HuH-7.5 (cell line): ENCODE results near the gene NPSR1.

Source experiments
- DNase-seq: peaks from one replicate; pipeline ENCODE4 v3.0.0; 2011; ENCODE audit warnings: low spot score

NPSR1 gene

DNA sequence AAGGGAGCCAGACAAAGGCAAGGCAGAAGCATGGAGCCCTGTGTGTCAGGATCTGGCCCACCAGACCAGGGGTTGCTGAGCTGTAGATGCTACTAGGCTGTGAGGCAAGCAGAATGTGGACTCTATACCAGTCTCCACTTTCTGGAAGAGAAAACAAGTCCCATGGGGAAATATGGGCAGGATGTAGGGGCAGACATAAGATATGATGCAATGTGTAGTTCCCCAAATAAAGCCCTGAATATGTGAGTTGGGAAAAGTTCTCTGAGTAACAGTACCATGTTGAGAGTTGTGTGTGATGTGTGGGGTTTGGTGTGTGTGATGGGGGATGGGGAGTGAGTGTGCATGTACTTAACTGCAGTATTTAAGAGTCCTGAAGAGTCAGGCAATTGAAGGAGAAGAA, 62.3 kb downstream of the NPSR1 start:
- DNase-seq = no peak

DNA sequence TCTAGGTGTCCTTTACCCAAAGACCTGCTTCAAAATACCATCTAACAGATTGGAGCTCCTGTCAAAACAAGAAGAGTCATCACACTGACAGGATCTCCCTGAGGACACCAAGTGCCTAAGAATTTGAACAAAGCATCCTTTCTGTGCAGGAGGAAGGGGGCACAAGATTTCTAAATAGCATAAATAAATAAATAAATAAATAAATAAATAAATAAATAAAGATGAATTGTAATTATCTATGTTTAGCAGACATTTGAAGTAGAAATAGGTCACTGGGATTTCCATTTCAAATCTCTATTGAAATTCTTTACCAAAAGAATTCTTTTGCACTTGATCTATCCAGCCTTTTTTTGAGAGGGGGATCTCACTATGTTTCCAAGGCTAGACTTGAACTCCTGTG, 65.3 kb downstream of the NPSR1 start:
- DNase-seq = no peak

DNA sequence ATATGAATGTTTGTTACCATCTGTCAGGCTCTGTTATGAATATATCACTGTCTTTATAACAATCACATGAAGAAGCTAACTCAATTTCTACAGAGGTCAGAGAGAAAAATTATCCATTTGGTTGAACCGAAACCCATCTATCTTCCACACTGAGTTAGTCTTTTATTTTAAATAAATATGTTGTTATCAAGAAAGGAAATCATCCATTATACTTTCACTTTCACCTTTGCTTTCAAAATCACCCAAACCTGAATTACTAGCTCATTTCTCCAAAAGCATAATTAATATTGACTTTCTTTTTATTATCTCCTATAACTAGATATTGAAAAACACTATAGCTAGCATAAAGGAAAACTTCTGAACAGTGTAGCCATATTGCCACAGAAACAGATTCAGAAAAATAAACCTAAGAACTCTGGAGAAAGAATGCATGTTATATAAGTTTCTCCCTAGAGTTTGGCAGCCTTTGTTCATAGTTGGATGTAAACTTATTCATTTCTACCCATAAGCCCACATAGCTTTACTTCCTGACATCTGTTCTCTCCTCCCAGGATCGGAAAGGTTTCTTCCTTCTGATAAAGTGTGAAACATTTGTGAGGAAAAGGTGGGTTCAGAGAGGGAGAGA, 66.0 kb downstream of the NPSR1 start:
- DNase-seq = no peak

DNA sequence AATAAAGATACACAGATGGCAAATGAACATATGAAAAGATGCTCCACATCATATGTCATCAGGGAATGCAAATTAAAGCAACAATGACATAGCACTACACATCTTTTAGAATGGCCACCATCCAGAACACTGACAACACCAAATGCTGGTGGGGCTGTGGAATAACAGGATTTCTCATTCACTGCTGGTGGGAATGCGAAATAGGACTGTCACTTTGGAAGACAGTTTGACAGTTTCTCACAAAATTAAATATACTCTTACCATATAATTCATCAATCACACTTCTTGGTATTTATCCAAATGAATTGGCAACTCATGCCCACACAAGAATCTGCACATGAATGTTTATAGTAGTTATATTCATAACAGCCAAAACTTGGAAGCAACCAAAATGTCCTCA, 68.2 kb downstream of the NPSR1 start:
- no peak for DNase-seq

DNA sequence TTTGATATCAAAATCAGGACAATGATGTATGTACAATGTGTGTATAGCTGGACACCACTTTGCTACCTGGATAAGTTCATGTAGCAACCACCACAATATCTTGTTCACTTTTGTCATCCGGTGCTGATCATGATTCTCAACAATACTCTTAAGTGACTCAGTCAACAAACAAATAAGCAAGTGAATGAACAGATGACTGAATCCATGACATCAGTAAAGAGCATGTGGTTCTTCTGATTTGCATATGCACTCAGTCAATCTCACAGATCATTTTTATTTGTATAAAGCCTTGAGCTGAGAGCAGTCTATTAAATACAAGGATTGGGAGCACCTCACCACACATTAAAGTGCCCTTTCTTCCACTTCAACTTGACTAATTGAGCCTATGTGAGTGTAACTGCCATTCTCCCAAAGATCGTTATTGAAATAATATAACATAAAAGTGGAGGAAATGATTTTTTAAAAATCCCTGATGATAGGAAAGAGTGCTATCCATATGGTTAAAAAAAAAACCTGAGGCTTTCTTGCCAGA, 69.5 kb downstream of the NPSR1 start:
- DNase-seq = no peak

DNA sequence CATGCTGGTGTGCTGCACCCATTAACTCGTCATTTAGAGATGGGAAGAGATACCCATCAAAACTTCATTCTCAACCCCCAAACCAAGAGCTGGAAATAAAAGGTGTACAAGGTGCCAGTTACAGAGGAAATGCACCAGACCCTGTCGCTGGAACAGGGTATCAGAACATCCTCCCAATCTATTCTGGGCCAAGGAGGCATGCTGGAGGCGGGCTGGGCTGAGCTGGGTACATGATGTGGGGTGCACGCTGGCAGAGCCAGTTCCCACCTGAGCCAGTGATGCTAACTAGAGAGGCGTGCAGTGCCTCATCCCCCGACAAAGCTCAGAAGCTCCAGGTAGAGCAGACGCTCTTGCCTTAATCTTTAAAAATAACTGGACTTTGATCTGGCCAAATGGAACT, 70.1 kb downstream of the NPSR1 start:
- no peak for DNase-seq

DNA sequence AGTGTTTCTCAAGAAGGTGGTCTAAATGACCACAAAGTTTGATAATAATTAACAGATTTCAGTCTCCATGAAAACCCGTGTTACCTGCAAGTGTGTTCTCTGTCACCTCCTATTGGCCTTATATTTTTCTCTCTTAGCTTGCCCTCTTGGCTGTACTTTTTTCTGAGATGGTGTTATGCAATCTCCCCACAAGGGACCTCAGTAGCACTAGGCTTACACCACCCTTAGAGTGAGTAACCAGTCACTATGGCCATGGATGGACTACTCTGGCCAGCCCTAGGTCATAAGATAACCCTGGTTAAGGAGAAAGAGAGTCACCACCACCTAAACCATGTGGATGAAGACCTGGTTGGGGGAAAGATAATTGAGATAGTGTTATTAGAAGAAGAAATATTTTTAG, 76.8 kb downstream of the NPSR1 start:
- no peak for DNase-seq

DNA sequence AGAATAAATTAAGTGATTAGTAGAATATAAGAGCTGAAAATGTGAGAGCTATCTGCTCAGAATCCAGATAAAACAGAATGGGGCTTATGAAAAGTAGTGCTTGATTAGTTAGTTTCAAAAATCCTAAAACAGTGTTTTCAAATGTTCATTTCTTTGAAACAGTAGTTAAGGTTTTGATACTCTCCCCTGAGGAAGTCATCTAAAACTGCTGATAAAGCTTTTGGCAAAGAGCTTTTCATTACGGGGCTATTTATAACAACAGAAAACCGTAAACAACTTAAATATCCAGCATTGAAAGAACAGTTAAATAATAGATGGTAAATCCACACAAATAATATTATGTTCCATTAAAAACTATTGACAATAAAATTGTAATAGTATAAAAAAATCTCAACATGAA, 77.5 kb downstream of the NPSR1 start:
- no peak for DNase-seq

DNA sequence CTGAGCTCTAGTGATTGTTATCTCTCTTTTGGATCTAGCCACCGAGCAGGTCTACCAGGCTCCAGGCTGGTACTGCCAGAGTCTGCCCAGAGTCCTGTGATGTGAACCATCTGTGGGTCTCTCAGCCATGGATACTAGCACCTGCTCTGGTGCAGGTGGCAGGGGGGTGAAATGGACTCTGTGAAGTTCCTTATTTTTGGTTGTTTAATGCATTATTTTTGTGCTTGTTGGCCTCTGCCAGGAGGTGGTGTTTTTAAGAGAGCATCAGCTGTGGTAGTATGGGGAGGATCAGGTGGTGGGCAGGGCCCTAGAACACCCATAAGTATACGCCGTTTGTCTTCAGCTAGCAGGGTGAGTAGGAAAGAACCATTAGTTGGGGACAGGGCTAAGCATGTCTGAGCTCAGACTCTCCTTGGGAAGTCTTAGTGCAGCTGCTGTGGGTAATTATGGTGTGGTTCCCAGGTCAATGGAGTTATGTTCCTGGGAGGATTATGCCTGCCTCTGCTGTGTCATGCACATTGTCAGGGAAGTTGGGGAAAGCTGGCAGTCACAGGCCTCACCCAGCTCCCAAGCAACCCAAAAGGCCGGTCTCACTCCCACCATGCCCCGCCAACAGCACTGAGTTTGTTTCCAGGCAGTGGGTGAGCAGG, 81.8 kb downstream of the NPSR1 start:
- no peak for DNase-seq

DNA sequence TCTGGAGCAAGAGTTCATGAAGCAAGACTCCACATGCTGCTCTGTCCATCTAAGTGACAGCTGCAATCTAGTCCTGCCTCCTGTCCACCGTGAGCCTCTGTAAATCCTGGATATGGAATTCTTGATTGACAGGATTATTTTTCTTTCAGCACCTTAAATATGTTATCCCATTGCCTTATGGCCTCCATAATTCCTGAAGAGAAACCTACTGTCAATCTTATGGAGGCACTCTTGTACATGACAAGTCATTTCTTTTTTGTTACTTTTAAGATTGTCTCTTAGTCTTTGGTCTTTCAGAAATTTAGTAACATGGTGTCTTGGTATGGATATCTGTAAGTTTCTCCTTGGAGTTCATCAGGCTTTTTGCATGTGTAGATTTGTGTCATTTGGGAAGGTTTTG, 82.8 kb downstream of the NPSR1 start:
- DNase-seq = no peak

DNA sequence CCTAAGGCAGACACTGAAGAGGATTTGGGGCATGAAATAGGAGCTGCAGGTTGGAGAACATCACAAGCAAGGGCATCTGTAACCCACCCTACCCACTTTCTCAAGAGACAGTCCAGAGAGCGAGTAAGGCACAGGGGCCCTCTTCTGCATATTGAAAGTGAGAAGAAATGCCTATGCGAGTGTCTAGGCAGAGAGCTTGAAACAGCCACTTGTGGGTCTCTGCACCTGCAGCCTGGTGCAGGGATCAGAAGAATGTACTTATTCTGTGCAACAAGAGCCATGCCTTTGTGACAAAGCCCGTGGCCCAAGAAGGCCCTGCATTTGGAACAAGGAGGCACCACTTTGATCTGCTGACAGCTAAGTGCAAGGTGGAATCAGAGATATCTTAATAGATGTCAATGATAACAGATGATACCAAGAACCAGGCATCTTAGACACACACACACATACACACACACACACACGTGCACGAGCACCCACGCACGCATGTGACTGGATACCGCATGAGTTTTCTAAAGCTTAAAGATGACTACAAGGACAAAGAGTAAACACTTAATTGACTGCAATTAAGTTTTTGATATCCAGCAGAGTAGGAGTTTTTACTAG, 89.3 kb downstream of the NPSR1 start:
- DNase-seq = no peak

DNA sequence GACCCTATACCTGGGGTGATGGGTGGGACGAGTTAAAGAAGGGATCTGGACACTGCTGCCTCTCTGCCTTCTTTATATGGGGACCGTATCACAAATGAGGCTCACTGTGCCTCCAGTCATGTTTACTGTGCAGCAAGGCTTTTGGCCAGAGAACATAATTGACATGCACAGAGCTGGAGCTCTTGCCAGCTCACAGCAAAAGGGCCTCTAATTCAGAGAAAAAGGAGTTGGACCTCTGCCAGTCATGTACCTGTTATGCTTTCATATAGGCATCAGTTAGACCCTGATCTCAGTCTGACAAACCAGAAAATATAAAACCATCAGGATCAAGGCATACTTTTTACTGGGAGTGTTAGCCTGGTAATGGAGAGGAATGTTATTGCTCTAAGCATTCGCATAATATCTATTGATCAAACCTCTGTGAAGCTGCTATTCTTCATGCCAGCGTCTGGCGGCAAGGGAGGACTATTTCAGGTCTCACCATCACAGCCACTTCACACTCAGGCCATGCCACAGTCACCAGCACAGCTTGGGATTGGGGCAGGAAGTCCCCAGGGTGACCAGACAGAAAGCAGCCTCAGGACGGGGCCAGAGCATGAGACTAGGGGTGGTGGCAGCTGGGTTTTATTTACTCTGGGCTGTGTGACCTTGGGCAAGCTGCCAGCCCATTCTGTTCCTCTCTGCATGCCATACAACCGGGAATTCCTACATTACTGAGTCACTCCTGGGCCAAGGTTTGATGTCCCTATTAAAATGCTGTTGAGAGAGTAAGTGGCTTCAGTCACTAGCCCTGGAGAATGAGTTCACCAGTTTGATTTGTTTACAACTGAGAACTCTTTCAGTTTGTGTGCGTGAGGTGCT, 90.1 kb downstream of the NPSR1 start:
- peak; percentile 31 for DNase-seq

DNA sequence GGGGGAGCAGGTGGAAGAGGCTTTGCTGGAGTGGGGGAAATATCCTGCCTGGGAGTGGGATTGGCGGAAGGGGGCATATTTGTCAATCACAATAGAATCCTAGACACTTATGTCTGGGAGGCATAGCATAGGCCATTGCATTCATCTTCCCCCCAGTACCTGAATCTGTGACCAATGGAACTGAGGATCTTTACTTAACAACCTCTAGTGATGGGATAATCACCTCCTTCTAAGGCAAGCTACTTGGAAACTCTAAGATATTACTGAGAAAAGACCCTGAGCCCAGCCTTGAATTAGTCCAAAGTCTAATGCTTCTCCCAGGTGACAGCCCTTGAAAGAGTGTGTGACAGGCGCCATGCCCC, 90.7 kb downstream of the NPSR1 start:
- no peak for DNase-seq

DNA sequence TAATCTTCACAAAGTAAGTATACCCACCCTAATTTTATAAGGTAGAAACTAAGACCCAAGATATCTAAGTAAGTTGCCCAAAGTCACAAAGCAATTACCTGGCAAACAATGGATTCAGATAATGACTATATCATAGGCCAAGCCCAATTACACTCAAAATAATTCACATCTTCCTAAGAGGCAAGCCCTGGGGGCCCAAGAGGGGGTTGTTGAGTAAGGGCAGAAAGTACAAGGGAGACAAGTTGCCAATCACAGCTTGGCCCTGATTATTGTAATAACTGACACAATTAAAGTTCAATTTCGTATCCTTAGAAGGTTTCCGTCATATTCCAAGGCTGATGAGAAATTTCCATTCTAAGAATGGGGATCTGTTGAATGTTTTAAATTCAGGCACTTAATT, 91.4 kb downstream of the NPSR1 start:
- no peak for DNase-seq

DNA sequence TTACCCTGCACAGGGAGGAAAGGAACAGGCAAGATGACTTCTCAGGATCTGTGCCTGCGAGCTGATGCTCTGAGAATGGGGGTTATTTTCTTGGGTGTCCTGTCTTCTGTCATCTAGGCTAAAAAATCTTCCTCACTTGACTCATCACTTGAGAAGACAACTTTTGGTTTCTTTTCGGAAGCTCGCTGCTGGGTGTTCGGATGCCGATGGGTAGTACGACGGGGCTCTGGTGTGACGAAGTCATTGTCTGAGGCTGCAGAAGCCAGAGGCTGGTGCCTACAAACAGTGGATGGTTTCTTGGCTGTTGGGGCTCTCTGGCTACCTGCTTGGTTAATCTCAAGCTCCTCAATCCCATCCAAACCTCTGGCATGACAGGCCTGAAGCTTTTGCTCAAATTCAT, 92.2 kb downstream of the NPSR1 start:
- DNase-seq = no peak

DNA sequence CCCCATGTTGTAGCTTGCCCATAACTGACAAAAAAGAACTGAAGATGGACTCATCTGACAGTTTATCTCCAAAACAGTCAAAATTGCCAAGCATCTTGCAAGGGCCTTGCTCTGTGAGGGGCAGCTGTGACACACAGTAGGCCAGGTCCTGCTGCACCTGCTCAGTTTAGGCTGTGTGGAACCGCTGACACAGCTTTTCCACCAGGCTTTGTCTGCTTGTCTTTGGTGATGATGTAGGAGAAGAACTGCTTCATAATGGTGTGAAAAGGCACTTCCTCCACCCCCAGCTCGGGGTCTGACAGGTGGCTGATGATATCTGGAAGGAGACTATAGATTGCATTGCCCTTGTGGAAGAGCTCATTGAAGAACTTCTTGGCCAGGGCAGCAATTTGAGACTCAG, 92.6 kb downstream of the NPSR1 start:
- no peak for DNase-seq

DNA sequence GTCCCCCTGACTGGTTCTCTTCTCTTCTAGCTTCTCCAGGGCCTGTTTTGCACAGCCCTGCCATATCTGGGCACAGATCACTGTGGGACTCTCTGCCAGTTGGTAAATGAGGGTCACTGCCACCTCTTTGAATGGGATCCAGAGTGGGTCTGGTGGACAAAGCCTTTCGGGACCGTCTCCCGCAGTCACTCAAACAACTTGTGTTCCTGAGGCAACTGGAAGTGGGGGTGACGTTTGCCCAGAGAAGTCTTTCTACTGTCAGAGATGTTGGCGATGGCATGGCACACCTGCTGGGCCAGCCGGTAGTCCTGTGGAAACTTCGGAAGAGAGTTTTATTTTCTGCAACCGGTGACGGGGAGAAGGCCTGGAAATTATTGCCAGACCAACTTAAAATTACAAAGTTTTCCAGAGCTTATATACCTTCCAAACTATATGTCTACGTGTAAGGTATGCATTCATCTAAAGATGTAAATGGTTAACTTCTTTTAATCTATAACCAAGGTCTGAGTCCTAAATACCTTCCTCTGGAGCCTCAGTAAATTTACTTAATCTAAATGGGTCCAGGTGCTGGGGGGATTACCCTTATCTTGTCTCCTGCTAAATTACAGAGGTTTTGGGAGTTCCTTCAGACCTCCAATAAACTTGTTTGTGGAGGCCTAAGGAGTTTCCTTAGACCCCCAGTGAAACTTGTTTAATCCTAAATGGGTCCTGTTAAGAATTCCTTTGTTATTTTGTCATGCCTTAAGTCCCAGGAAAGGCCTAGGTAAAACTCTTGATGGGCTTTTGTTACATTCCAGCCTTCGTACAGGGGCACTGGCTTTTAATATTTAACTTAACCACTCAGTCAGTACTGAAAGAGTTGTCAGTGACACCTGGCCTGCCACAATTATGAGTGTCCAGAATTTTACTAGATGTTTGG, 94.0 kb downstream of the NPSR1 start:
- DNase-seq = no peak

DNA sequence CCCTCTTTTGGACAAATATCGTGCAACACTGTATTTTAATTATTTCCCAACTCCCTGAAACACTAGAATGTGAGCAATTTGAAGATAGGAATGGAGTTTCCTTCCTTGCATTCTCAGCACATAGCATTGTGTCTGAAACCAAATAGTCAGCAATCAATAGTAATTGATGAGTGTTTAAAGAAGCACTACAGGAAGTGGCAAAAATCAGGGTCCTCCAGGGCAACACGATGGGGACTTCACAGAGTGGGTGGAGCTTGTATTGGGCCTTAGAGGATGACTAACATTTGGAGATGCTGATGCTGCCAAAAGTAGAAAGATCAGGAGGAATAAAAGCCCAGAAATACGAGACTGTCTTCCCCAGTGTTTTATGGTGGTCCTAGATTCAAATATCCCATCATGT, 94.9 kb downstream of the NPSR1 start:
- DNase-seq = no peak

DNA sequence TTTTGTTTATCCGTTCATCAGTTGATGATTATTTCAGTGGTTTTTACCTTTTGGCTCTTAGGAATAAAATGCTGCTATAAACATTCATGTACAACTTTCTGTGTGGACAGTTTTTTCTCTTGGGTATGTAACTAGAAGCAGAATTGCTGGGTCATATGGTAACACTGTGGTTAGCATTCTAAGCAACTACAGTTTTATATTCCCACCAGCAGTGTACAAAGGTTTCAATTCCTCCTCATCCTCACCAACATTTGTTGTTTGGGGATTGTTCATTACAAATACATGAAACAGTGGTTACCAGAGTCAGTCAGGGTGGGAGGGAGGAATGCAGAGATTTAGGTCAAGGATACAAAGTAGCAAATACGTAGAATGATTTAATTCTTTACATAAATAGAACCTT, 97.0 kb downstream of the NPSR1 start:
- no peak for DNase-seq

DNA sequence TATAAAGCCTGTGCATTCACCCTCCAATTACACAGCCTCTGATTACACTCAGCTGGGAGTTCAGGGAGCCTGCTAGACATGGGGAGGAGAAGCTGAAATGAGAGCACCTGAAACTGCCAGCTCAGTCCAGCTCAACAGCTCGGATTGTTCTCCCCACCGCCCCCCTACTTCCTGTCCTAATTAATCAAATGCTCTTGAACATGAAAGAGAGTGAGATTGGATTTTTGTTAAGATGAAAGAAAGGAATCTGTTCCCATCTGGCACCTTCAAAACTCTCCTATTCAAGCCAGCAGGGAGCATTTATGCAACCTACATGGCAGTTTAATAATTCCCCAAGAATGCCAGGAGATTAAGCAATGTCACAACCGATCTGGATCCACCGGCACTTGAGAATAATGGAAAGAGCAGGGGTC, 98.0 kb downstream of the NPSR1 start:
- no peak for DNase-seq

DNA sequence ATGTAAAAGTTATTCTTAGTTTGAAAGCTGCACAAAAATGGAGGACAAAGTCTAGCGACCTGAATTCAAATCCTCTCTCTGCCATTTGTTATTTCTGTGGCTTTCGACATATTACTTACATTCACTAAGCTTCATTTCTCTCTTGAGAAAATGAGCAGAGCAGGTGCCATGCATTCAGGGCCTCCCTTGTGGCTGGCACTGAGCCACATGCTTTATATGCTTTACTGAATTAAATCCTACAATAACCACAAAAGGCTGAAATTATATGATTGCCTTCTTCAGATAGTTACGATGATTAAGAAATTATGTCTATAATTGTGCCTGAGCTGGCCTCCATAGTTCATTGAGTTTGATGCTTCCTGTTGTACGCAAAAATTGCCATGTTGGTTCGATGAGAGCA, 98.7 kb downstream of the NPSR1 start:
- no peak for DNase-seq
